HepG2 (cell line): ENCODE measurements around the gene ZNF3. TPM values are rescaled to one million over a fixed set of nuclear protein-coding genes. Genes with fewer than 3 reads are reported as not detected.
A peak's percentile ranks its signal among the peaks of the same experiment; 100 is the strongest.

Experiments used
- ARID2 ChIP-seq: sonication (generic); formaldehyde crosslinking; IDR thresholded peaks from 2 replicates; pipeline ENCODE4 v1.8.1; 2022; ENCODE audit warnings: mild to moderate bottlenecking, missing genetic modification reagents, borderline replicate concordance
- BCL6 ChIP-seq: IDR thresholded peaks from 2 replicates; pipeline ENCODE4 v1.6.1; 2016; ENCODE audit warnings: missing genetic modification reagents, missing compliant biosample characterization
- CBX2 ChIP-seq, 2 experiments: fragments of 200-600 bp in 1 of 2; sonication (generic); formaldehyde crosslinking in 1 of 2; IDR thresholded peaks; 2 replicates each; pipeline versions ENCODE4 v1.7.0 to v1.8.1; 2018 to 2022; ENCODE audit warnings: low read depth in 2 of 2, low read length in 1 of 2, mild to moderate bottlenecking in 1 of 2, missing genetic modification reagents in 1 of 2
- HIVEP1 ChIP-seq: sonication (generic); formaldehyde crosslinking; IDR thresholded peaks from 2 replicates; pipeline ENCODE4 v1.4.0; 2020; ENCODE audit warnings: mild to moderate bottlenecking, missing genetic modification reagents
- JUND ChIP-seq: sonication (generic); formaldehyde crosslinking; IDR thresholded peaks from 2 replicates; pipeline ENCODE4 v1.8.0; 2022; ENCODE audit warnings: mild to moderate bottlenecking, missing genetic modification reagents
- KDM5A ChIP-seq: fragments of 200-600 bp; sonication (generic); IDR thresholded peaks from 2 replicates; pipeline ENCODE4 v1.7.0; 2018; ENCODE audit warnings: antibody characterized with exemption, mild to moderate bottlenecking, low read length, borderline replicate concordance
- MAFG ChIP-seq: sonication (generic); formaldehyde crosslinking; IDR thresholded peaks from 2 replicates; pipeline ENCODE4 v1.5.1; 2020; ENCODE audit warnings: mild to moderate bottlenecking, missing genetic modification reagents
- TBX3 ChIP-seq: fragments of 450-650 bp; IDR thresholded peaks from 2 replicates; pipeline ENCODE4 v1.6.1; 2017; ENCODE audit warnings: antibody characterized with exemption, mild to moderate bottlenecking, inconsistent platforms, borderline replicate concordance
- ZNF337 ChIP-seq: sonication (generic); formaldehyde crosslinking; IDR thresholded peaks from 2 replicates; pipeline ENCODE4 v1.5.1; 2020; ENCODE audit warnings: missing genetic modification reagents, low read depth, mild to moderate bottlenecking, borderline replicate concordance
- ZNF343 ChIP-seq: sonication (generic); formaldehyde crosslinking; IDR thresholded peaks from 2 replicates; pipeline ENCODE4 v1.4.0; 2020; ENCODE audit warnings: mild to moderate bottlenecking, missing genetic modification reagents
- ZNF432 ChIP-seq: sonication (generic); formaldehyde crosslinking; IDR thresholded peaks from 2 replicates; pipeline ENCODE4 v1.5.0; 2020; ENCODE audit warnings: missing genetic modification reagents, mild to moderate bottlenecking, borderline replicate concordance
- ZNF660 ChIP-seq: sonication (generic); formaldehyde crosslinking; IDR thresholded peaks from 2 replicates; pipeline ENCODE4 v1.5.1; 2020; ENCODE audit warnings: mild to moderate bottlenecking, low read depth, missing genetic modification reagents, borderline replicate concordance
- ZNF879 ChIP-seq: sonication (generic); formaldehyde crosslinking; IDR thresholded peaks from 2 replicates; pipeline ENCODE4 v1.8.1; 2023; ENCODE audit warnings: missing genetic modification reagents
- ZSCAN22 ChIP-seq: sonication (generic); formaldehyde crosslinking; IDR thresholded peaks from 2 replicates; pipeline ENCODE4 v1.4.0; 2020; ENCODE audit warnings: mild to moderate bottlenecking, missing genetic modification reagents
- polyA plus RNA-seq, 8 experiments: library from polyadenylated mRNA; depleted of rRNA in 3 of 8; stranded (reverse) in 7 of 8; unstranded in 1 of 8; fragments of >200 nt; fragmentation: Illumina TruSeq in 4 of 8; extraction: Trizol in 4 of 8; gene quantifications; 2 replicates each; pipeline versions ENCODE4 v1.2.1 to v1.2.3, GENCODE V29; 2011 to 2016; ENCODE audit warnings: low read depth in 4 of 8, missing spikeins in 1 of 8, mixed read lengths in 1 of 8; ENCODE audit not compliant: insufficient read depth in 1 of 8
- total RNA-seq, 5 experiments: library from RNA; depleted of rRNA; stranded (reverse); fragments of >200 nt; fragmentation: Illumina TruSeq; extraction: Trizol; gene quantifications; 2 replicates each; pipeline ENCODE4 v1.2.3, GENCODE V29; 2016; ENCODE audit warnings: low read depth in 1 of 5
- TF ChIP-seq, protein P1 (sequence below): fragments of 450-650 bp; IDR thresholded peaks from 2 replicates; pipeline ENCODE4 v1.6.1; 2017; ENCODE audit warnings: mild to moderate bottlenecking
- TF ChIP-seq, protein P2 (sequence below): sonication (generic); formaldehyde crosslinking; conservative IDR thresholded peaks from 2 replicates; pipeline ENCODE4 v1.8.0; 2022; ENCODE audit warnings: mild to moderate bottlenecking, moderate library complexity, missing genetic modification reagents
- TF ChIP-seq, protein P3 (sequence below): sonication (generic); formaldehyde crosslinking; IDR thresholded peaks from 2 replicates; pipeline ENCODE4 v1.5.0; 2020; ENCODE audit warnings: mild to moderate bottlenecking, low read depth, missing genetic modification reagents, borderline replicate concordance
- TF ChIP-seq, protein P4 (sequence below): sonication (generic); formaldehyde crosslinking; IDR thresholded peaks from 2 replicates; pipeline ENCODE4 v1.4.0; 2020; ENCODE audit warnings: missing genetic modification reagents, borderline replicate concordance

ZNF3 gene
- total and polyA plus RNA-seq, 2 of the 13 experiments (the other 11 are each of a cell fraction or from before 2014, with no cell fraction given), result 33.7 to 56.9 TPM

DNA sequence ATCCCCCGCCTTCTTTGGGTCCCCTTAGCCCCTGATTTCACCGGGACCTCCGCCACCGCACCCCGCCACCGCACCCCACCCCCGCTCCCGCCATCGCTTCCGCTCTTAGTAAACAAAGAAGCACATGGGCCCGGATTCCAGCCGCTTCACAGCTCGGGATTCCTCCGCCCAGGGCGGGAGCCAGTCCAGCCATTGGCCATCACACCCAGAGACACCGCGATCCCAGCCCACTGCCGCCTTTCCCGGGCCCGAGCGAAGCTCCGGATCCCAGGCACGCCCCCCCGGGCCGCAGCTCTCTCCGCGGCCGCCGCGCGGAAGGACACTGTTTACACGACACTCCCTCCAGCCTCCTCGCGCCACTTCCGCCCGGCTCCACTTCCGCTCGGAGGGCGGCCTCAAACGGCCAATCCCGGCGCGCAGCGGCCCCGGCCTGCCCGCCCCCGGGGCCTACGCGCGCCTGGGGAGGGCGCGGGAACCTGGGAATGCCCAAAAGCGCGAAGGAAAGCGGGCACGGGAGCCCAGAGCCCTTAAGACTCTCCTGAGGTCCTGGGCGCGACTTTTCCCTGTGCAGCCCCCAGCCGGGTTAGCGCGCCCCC lies 19.0 kb upstream of the ZNF3 start (continued):
- no peak for TF ChIP-seq ZNF879 (CRISPR knock-in tag)
- TF ChIP-seq TBX3, result peak; percentile 94
- TF ChIP-seq, protein P1, sequence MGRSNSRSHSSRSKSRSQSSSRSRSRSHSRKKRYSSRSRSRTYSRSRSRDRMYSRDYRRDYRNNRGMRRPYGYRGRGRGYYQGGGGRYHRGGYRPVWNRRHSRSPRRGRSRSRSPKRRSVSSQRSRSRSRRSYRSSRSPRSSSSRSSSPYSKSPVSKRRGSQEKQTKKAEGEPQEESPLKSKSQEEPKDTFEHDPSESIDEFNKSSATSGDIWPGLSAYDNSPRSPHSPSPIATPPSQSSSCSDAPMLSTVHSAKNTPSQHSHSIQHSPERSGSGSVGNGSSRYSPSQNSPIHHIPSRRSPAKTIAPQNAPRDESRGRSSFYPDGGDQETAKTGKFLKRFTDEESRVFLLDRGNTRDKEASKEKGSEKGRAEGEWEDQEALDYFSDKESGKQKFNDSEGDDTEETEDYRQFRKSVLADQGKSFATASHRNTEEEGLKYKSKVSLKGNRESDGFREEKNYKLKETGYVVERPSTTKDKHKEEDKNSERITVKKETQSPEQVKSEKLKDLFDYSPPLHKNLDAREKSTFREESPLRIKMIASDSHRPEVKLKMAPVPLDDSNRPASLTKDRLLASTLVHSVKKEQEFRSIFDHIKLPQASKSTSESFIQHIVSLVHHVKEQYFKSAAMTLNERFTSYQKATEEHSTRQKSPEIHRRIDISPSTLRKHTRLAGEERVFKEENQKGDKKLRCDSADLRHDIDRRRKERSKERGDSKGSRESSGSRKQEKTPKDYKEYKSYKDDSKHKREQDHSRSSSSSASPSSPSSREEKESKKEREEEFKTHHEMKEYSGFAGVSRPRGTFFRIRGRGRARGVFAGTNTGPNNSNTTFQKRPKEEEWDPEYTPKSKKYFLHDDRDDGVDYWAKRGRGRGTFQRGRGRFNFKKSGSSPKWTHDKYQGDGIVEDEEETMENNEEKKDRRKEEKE, result no peak
- TF ChIP-seq KDM5A, result peak; percentile 81
- TF ChIP-seq ZNF337 (CRISPR knock-in tag), result no peak; the same call in 1 of the 2 replicates
- TF ChIP-seq, protein P2, sequence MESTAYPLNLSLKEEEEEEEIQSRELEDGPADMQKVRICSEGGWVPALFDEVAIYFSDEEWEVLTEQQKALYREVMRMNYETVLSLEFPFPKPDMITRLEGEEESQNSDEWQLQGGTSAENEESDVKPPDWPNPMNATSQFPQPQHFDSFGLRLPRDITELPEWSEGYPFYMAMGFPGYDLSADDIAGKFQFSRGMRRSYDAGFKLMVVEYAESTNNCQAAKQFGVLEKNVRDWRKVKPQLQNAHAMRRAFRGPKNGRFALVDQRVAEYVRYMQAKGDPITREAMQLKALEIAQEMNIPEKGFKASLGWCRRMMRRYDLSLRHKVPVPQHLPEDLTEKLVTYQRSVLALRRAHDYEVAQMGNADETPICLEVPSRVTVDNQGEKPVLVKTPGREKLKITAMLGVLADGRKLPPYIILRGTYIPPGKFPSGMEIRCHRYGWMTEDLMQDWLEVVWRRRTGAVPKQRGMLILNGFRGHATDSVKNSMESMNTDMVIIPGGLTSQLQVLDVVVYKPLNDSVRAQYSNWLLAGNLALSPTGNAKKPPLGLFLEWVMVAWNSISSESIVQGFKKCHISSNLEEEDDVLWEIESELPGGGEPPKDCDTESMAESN (CRISPR knock-in tag), result peak; percentile 92
- peak; percentile 71; the same call in 1 of the 2 replicates for TF ChIP-seq ZNF343 (CRISPR knock-in tag)
- TF ChIP-seq MAFG, result no peak
- TF ChIP-seq, protein P3, sequence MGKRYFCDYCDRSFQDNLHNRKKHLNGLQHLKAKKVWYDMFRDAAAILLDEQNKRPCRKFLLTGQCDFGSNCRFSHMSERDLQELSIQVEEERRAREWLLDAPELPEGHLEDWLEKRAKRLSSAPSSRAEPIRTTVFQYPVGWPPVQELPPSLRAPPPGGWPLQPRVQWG (CRISPR knock-in tag), result no peak
- TF ChIP-seq ZNF660 (CRISPR knock-in tag), result no peak
- TF ChIP-seq ARID2, result no peak
- TF ChIP-seq HIVEP1 (CRISPR knock-in tag), result peak; percentile 88
- TF ChIP-seq CBX2 (IDR thresholded peaks at IDR 0.05; ENCODE audit: low read depth, low read length), result no peak
- no peak for TF ChIP-seq CBX2 (CRISPR knock-in tag; IDR thresholded peaks at IDR 0.05; ENCODE audit: low read depth)
- TF ChIP-seq JUND (CRISPR knock-in tag), result no peak
- TF ChIP-seq, protein P4, sequence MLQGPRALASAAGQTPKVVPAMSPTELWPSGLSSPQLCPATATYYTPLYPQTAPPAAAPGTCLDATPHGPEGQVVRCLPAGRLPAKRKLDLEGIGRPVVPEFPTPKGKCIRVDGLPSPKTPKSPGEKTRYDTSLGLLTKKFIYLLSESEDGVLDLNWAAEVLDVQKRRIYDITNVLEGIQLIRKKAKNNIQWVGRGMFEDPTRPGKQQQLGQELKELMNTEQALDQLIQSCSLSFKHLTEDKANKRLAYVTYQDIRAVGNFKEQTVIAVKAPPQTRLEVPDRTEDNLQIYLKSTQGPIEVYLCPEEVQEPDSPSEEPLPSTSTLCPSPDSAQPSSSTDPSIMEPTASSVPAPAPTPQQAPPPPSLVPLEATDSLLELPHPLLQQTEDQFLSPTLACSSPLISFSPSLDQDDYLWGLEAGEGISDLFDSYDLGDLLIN (CRISPR knock-in tag), result no peak
- no peak for TF ChIP-seq ZNF432 (CRISPR knock-in tag)
- peak; percentile 34; the same call in 1 of the 2 replicates for TF ChIP-seq BCL6 (CRISPR knock-in tag)
- peak; percentile 51; the same call in 1 of the 2 replicates for TF ChIP-seq ZSCAN22 (CRISPR knock-in tag)
